Skin epidermis (tissue), 12 donors: Measurements from ENCODE around the gene TRPM8.

Experiments
- H3K27ac ChIP-seq, 21 experiments: fragments of 200-600 bp; sonication (generic) in 11 of 21; one replicate each; pipeline ENCODE4 v1.5.0; 2020; ENCODE audit warnings: mild to moderate bottlenecking in 3 of 21, inconsistent platforms in 2 of 21, moderate library complexity in 2 of 21
- H3K4me3 ChIP-seq, 7 experiments: fragments of 200-600 bp; sonication (generic) in 2 of 7; one replicate each; pipeline ENCODE4 v1.5.0; 2020; ENCODE audit warnings: inconsistent platforms in 2 of 7, mild to moderate bottlenecking in 2 of 7, moderate library complexity in 1 of 7

TRPM8 gene

GRCh38 chr2:233996000-233996399, 78.8 kb downstream of the TRPM8 start:
- Histone ChIP-seq H3K4me3 (no peak overlapping the region), H3K27ac (peak overlapping the region in 1 of 21 experiments; percentile 34)

DNA sequence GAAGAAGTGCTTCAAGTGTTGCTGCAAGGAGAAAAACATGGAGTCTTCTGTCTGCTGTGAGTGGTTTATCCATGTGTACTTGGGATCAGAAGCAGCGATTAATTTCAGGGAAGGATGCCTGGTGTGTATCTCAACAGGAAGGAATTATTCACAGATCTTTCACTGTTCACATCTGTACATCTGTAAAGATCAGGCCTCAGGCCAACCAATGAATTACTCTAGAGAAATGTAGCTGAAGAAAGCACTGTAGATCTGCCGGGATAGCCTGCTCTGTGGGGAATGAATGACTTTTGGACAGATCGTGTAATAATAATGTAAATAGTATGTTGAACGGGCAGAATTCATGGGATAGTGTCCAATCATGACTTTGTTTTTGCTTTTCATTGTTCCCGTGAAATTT, 79.3 kb downstream of the TRPM8 start:
- H3K27ac ChIP-seq = peak overlapping the region in 2 of 21 experiments; percentile 34 to 50
- no peak overlapping the region for H3K4me3 ChIP-seq

DNA sequence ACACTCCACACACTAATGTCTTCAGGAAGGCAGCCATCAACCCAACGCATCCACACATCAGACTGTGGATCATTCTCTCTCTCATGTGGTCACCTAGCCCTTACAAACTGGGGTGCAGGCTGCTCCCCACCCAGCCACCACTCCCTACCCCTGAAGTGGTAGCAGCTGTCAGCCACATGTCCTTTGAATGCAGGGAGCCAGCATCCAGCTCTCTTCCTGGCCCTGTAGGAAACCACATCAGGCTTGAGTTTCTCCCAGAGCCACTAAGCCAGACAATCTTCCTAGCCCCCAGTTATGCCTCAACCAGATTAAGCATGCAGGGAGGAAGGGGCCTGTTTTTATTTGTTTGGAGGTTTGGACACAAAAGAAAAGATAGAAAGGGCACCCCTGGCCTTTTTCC, 80.5 kb downstream of the TRPM8 start:
- H3K4me3 ChIP-seq = no peak overlapping the region

DNA sequence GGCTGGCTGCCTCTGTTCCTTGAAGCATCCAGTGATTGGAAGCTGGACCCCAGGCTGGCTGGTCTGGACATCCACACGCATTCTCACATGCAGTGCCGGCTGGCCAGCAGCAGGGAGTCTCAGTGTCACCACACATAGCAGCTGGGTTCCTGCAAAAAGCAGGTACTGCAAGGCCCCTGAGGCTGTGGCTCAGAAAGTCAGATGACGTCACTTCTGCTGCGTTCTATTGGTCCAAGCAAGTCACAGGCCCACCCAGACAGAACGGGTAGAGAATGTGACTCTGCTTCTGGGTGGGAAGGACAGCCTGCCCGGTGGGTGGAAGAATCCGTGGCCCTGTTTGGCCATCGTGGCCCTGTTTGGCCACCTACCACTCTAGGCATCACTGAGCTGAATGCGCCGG, 82.0 kb downstream of the TRPM8 start:
- H3K4me3 ChIP-seq = no peak overlapping the region
- H3K27ac ChIP-seq = no peak overlapping the region

More for the DNA sequence above, 80.5 kb downstream of the TRPM8 start:
- H3K27ac ChIP-seq = peak overlapping the region in 5 of 21 experiments; percentile 6 to 52 (median 41)

DNA sequence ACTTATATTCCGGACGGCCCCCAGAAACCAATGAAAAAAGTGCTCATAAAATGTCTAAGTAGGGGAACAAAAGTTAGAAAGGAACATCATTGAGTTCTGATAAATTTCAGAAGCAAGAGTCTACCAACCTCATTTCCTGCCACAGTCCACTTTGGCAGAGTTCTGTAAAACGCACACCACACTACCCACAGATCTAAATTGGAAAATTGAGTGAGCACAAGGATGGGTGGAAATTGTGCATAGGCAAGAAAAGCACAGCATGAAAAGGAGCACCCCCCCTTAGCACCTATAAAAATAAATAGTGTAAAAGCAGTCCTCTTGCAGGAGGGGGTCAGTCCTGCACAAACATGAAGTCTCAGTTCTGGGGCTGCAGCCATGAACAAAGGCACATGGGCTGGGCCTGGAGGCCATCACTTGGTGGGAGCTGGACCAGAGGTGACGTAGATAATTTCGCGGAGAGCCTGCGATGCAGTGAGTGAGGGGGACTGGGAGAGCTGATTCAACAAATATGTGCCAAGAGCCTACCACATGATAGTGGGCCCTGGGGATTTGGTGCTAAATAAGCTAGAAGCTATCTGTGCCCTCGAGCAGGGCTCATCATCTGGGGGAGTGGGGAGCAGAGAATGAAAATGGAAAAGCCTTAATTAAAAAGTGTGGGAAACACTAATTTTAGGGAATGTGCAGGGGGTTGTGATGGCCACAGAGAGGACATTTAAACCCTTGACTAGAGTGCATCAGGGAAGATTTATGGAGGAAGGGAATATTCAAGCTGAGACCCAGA, 84.4 kb downstream of the TRPM8 start:
- H3K27ac ChIP-seq = no peak overlapping the region
- H3K4me3 ChIP-seq = no peak overlapping the region

DNA sequence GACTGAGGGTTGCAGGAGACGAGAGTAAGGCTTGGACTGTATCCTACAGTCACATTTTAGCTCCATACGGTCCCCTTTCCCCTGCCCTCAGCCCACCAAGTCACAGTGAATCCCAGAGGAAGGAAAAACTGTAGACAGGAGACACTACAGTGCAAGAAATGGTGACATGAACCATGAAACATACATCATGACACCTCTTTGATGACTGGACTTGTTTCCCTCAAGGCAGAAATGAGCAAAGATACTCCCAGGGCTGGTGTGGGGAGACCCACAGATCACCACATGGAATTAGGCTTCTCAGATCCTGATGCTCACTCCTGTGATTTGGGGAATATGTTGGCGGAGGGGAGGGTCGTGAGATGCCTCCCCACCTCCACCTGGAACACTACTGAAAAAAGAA, 85.1 kb downstream of the TRPM8 start:
- Histone ChIP-seq H3K4me3 (no peak overlapping the region), H3K27ac (no peak overlapping the region)

DNA sequence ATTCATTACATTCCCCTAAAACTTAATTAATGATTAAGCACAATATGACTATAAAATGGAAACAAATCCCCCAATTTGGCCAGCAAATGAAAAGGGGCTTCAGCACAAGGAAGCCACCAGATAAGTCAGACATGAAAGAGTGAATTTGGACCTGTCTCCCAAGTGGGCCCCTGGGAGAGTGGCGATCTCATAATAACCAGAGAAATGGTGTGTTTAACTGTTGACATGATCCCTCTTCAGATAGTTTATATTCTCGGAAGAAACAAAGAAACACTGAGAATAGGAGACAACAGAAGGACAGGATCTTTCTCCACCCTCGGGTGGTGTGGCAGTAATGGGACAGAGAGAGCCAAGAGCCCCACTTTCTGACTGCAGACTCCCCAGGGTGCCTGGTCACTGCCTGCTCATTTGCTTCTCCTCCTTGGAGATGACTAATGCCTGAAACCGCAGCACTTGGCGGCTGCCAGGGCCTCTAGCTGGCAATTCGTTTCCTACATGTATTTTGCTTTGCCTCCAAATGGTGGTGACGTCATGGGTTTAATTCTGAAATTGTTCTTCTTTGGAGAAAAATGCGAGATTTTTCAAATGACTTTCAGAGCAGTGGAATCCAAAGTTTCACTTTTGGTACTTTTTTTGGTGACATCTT, 86.9 kb downstream of the TRPM8 start:
- Histone ChIP-seq H3K4me3 (no peak overlapping the region), H3K27ac (peak overlapping the region in 3 of 21 experiments; percentile 14 to 43 (median 20))

- Histone ChIP-seq H3K4me3 (no peak overlapping the region), H3K27ac (no peak overlapping the region)
Observed at GRCh38 chr2:234005126-234005525, 88.0 kb downstream of the TRPM8 start.

GRCh38 chr2:234006501-234006900, 89.3 kb downstream of the TRPM8 start:
- H3K4me3 ChIP-seq = no peak overlapping the region
- H3K27ac ChIP-seq = no peak overlapping the region

- no peak overlapping the region for H3K27ac ChIP-seq
Observed at GRCh38 chr2:234014427-234014826, 97.3 kb downstream of the TRPM8 start.

GRCh38 chr2:234015861-234016260, 98.7 kb downstream of the TRPM8 start:
- H3K4me3 ChIP-seq = no peak overlapping the region
- no peak overlapping the region for H3K27ac ChIP-seq

More at GRCh38 chr2:234014427-234014826, 97.3 kb downstream of the TRPM8 start:
- no peak overlapping the region for H3K4me3 ChIP-seq

GRCh38 chr2:234019896-234020295, 102.7 kb downstream of the TRPM8 start:
- H3K27ac ChIP-seq = no peak overlapping the region
- H3K4me3 ChIP-seq = no peak overlapping the region

GRCh38 chr2:234020332-234020731, 103.2 kb downstream of the TRPM8 start:
- no peak overlapping the region for H3K4me3 ChIP-seq
- no peak overlapping the region for H3K27ac ChIP-seq

- Histone ChIP-seq H3K27ac (no peak overlapping the region), H3K4me3 (no peak overlapping the region)
Observed at GRCh38 chr2:234022424-234022823, 105.3 kb downstream of the TRPM8 start.

DNA sequence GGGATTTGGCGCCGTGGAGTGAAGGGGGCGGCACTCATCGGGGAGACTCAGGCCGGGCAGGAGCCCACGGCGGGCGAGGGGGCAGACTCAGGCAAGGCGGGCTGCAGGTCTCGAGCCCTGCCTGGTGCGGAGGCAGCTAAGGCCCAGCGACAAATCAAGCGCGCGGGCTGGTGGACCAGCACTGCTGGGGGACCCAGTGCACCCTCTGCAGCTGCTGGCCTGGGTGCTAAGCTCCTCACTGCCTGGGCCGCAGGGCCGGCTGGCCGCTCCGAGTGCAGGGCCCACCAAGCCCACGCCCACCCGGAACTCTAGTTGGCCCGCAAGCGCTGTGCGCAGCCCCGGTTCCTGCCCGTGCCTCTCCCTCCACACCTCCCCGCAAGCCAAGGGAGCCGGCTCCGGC, 107.1 kb downstream of the TRPM8 start:
- Histone ChIP-seq H3K27ac (no peak overlapping the region), H3K4me3 (no peak overlapping the region)

DNA sequence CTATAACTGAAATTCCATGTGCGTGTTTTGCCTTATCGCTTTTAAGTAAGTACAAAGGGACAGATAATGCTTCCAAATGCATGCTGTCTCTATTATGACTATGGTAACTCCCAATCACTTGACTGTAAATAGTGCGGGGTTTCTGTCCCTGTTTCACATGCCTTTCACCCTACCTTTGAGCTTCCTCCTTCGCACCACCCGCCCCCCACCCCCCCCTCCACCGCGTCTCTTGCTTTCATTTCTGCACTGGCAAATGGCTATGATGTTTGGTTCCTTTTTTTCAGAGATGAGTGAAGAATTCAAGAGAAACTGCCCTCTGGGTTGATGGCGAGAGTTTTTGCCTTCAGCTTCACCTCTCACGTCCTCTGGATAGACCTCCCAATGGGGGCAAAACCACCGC, 108.3 kb downstream of the TRPM8 start:
- Histone ChIP-seq H3K27ac (peak overlapping the region in 6 of 21 experiments; percentile 23 to 57 (median 38)), H3K4me3 (peak overlapping the region in 2 of 7 experiments; percentile 9 to 10)

GRCh38 chr2:234025891-234026401, 108.8 kb downstream of the TRPM8 start:
- Histone ChIP-seq H3K27ac (peak overlapping the region in 6 of 21 experiments; percentile 26 to 57 (median 38)), H3K4me3 (peak overlapping the region in 2 of 7 experiments; percentile 9 to 10)

DNA sequence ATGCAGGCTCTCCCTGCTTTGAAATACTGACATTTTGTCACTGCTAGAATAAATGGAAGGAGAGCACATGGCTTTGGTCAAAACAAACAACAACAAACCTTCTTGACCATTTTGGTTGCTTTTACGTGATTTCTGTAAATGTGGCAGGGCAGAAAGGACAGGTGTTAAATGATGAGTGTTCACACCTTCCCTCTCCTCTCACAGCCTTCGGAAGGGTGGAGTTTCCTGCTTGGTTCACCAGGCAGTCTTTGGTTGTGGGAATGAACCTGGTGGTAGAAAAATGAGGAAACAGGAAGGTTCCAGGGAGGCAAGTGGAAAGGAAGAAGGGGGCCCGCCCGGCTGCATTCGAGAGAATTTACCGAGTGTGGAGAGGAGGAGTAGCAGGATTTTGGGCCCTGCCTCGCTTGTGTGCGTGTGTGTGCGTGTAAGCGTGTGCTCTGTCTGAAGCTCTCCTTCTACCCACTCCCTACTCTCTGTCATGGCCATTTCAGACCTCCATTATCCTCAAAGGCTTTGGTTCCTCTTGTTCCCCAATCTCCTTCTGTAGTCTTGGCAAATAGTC, 109.6 kb downstream of the TRPM8 start:
- Histone ChIP-seq H3K27ac (peak overlapping the region in 5 of 21 experiments; percentile 26 to 57 (median 44)), H3K4me3 (no peak overlapping the region)

- Histone ChIP-seq H3K27ac (no peak overlapping the region), H3K4me3 (no peak overlapping the region)
Observed at GRCh38 chr2:234027641-234028040, 110.5 kb downstream of the TRPM8 start.

- Histone ChIP-seq H3K27ac (no peak overlapping the region), H3K4me3 (no peak overlapping the region)
Observed at GRCh38 chr2:234029150-234029733, 112.1 kb downstream of the TRPM8 start.
